Mammary epithelial cell (primary cell): ENCODE results near the gene FGF22.

Source experiments
- CTCF ChIP-seq, 2 donors: IDR thresholded peaks in 1 of 2; conservative IDR thresholded peaks in 1 of 2; 2 replicates each; pipeline ENCODE4 v1.5.1; 2011 to 2012; ENCODE audit warnings: inconsistent platforms in 2 of 2, low read length in 2 of 2, mild to moderate bottlenecking in 2 of 2, control low read depth in 1 of 2, low read depth in 1 of 2; ENCODE audit not compliant: insufficient read depth in 1 of 2; ENCODE audit errors: extremely low read depth in 1 of 2
- EZH2 ChIP-seq: IDR thresholded peaks from 2 replicates; pipeline ENCODE4 v1.6.1; 2012; ENCODE audit warnings: low read length, inconsistent platforms, borderline replicate concordance

- TF ChIP-seq CTCF (conservative IDR thresholded peaks at IDR 0.05 in 1 of 2, IDR thresholded peaks at IDR 0.05 in 1 of 2; ENCODE audit: extremely low read depth in 1 of 2, insufficient read depth in 1 of 2, low read depth in 1 of 2, low read length in 2 of 2) (no peak), EZH2 (no peak)
These were observed 5.1 kb downstream of the FGF22 start for GRCh38 chr19:644789-645188.
